Lower lobe of right lung (tissue), 2 donors: ENCODE data around the gene ZEB2. TPM values are rescaled to one million over a fixed set of nuclear protein-coding genes. Genes with fewer than 3 reads are reported as not detected.

Source experiments
- ATAC-seq, 2 donors: fragments of 200-7000 bp; cut with Tn5 transposase; one replicate each; pipeline ENCODE4 v1.9.1; 2020 to 2022; ENCODE audit warnings: mild to moderate bottlenecking in 2 of 2, moderate library complexity in 2 of 2
- DNase-seq: peaks from one replicate; pipeline ENCODE4 v3.0.0-alpha.2; 2020
- H3K27ac ChIP-seq: fragments of 200-600 bp; one replicate; pipeline ENCODE4 v1.8.0; 2022
- H3K27me3 ChIP-seq: fragments of 200-600 bp; one replicate; pipeline ENCODE4 v1.8.0; 2022; ENCODE audit warnings: low read depth
- H3K36me3 ChIP-seq: fragments of 200-600 bp; one replicate; pipeline ENCODE4 v1.8.0; 2022; ENCODE audit warnings: mild to moderate bottlenecking
- H3K4me1 ChIP-seq: fragments of 200-600 bp; one replicate; pipeline ENCODE4 v1.8.0; 2022
- H3K4me3 ChIP-seq: fragments of 200-600 bp; one replicate; pipeline ENCODE4 v1.8.0; 2022; ENCODE audit warnings: mild to moderate bottlenecking
- H3K9me3 ChIP-seq: fragments of 200-600 bp; one replicate; pipeline ENCODE4 v1.8.0; 2022
- intact Hi-C: fragments of 100-400 bp; cut with DNase I; formaldehyde crosslinking; loops from one replicate; pipeline ENCODE4 v1.11.0; 2022
- total RNA-seq: library from RNA; stranded (reverse); fragmentation: NEBNext Ultra II Directional; extraction: Animal tissue kit (Norgen Biotek cat#: 25700); gene quantifications from one replicate; pipeline ENCODE4 v1.2.1, GENCODE V29; 2021
- TF ChIP-seq, protein P1 (sequence below): fragments of 200-600 bp; IDR thresholded peaks from one replicate; pipeline ENCODE4 v1.8.0; 2022; ENCODE audit warnings: antibody characterized with exemption, mild to moderate bottlenecking
- donor health status: DM: no; HTN: yes; CAD: no; lungs with severe emphysema.

ZEB2 gene
- total RNA-seq, 1 donor from 2014 or later, result 220 TPM

DNA sequence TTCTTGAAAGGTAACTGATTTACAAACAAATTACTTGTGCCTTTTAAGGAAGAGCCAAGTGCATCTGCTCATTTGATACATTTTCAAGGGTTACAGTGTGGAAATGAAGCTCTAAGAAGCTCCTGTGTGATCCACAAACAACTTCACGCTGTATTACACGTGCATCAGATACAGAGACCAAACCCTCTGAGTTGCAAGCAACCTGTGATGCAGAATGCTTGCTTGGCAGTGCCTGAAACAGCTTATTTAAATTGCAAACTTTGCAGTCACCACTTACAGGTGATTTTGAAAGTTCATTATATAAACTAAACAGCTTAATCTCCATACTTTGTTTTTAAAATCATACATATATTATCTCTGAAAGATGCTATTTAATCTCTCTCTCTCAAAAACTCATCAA lies 50.1 kb downstream of the ZEB2 start:
- Histone ChIP-seq H3K27me3 (no peaks in the 10 kb centered on the region), H3K36me3 (peaks cover 22% of the 10 kb centered on the region), H3K4me3 (no peak overlapping the region), H3K9me3 (no peaks in the 10 kb centered on the region), H3K27ac (no peak overlapping the region), H3K4me1 (peaks cover 32% of the 10 kb centered on the region)
- TF ChIP-seq, protein P1, sequence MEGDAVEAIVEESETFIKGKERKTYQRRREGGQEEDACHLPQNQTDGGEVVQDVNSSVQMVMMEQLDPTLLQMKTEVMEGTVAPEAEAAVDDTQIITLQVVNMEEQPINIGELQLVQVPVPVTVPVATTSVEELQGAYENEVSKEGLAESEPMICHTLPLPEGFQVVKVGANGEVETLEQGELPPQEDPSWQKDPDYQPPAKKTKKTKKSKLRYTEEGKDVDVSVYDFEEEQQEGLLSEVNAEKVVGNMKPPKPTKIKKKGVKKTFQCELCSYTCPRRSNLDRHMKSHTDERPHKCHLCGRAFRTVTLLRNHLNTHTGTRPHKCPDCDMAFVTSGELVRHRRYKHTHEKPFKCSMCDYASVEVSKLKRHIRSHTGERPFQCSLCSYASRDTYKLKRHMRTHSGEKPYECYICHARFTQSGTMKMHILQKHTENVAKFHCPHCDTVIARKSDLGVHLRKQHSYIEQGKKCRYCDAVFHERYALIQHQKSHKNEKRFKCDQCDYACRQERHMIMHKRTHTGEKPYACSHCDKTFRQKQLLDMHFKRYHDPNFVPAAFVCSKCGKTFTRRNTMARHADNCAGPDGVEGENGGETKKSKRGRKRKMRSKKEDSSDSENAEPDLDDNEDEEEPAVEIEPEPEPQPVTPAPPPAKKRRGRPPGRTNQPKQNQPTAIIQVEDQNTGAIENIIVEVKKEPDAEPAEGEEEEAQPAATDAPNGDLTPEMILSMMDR, result no peak
- intact Hi-C loops, result no loop called here
- ATAC-seq, result no peak
- no peak for DNase-seq

- peaks cover 32% of the 10 kb centered on the region for H3K4me1 ChIP-seq
- intact Hi-C loops, result no loop called here
- no peak for ATAC-seq
- no peak overlapping the region for H3K27ac ChIP-seq
- H3K36me3 ChIP-seq, result peaks cover 24% of the 10 kb centered on the region
- no peaks in the 10 kb centered on the region for H3K9me3 ChIP-seq
- TF ChIP-seq, protein P1, result no peak
- no peaks in the 10 kb centered on the region for H3K27me3 ChIP-seq
- no peak overlapping the region for H3K4me3 ChIP-seq
- DNase-seq, result no peak
Measured at GRCh38 chr2:144468823-144469595, 50.9 kb downstream of the ZEB2 start.

- Histone ChIP-seq H3K9me3 (no peaks in the 10 kb centered on the region), H3K27ac (no peak overlapping the region), H3K4me3 (no peak overlapping the region), H3K36me3 (peaks cover 18% of the 10 kb centered on the region), H3K4me1 (peaks cover 35% of the 10 kb centered on the region), H3K27me3 (no peaks in the 10 kb centered on the region)
- ATAC-seq, result no peak
- TF ChIP-seq, protein P1, result no peak
- intact Hi-C loops, result no loop called here
- no peak for DNase-seq
Measured at GRCh38 chr2:144467502-144468137, 52.3 kb downstream of the ZEB2 start.

GRCh38 chr2:144466637-144467036 lies 53.3 kb downstream of the ZEB2 start:
- no peak for ATAC-seq
- TF ChIP-seq, protein P1, result no peak
- H3K36me3 ChIP-seq, result peaks cover 18% of the 10 kb centered on the region
- H3K4me3 ChIP-seq, result no peak overlapping the region
- H3K27ac ChIP-seq, result no peak overlapping the region
- no peak for DNase-seq
- H3K4me1 ChIP-seq, result peaks cover 45% of the 10 kb centered on the region
- no peaks in the 10 kb centered on the region for H3K27me3 ChIP-seq
- intact Hi-C loops, result no loop called here
- no peaks in the 10 kb centered on the region for H3K9me3 ChIP-seq

GRCh38 chr2:144465749-144466148 lies 54.2 kb downstream of the ZEB2 start:
- peaks cover 18% of the 10 kb centered on the region for H3K36me3 ChIP-seq
- intact Hi-C loops, result no loop called here
- ATAC-seq, result no peak
- H3K27me3 ChIP-seq, result no peaks in the 10 kb centered on the region
- no peak overlapping the region for H3K27ac ChIP-seq
- TF ChIP-seq, protein P1, result no peak
- H3K4me3 ChIP-seq, result no peak overlapping the region
- no peak for DNase-seq
- no peaks in the 10 kb centered on the region for H3K9me3 ChIP-seq
- H3K4me1 ChIP-seq, result peaks cover 47% of the 10 kb centered on the region
